GM19328 (cell line): Measurements from ENCODE around the gene OTUB2.

Experiments
- ATAC-seq: cut with Tn5 transposase; IDR thresholded peaks from one replicate; pipeline ENCODE4 v1.9.1; 2021; ENCODE audit warnings: mild to moderate bottlenecking, moderate library complexity; ENCODE audit not compliant: unreplicated experiment

The OTUB2 gene

GRCh38 chr14:93996130-93996695, 29.9 kb upstream of the OTUB2 start:
- ATAC-seq: no peak

DNA sequence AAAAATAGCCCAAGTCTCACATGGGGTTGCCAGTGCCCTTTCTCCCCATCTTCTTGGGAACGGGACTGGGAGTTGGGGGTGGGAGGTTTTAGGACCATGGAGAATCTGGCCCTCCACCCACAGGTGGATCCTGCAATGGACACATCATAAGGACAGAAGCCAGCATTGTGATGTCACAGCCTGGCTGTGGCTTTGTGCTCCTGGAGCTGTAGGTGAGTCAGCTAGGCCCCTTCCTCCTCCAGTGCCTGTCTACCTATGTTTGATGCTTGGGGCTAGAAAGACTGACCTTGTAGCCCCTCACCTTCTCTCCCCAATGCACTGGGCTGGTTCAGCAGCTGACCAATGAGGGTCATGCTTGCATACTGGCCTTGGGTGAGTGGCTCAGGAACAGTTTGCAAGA, 29.1 kb upstream of the OTUB2 start, which contains the start of gene CCDC197:
Gene CCDC197, plus strand, starts transcription at position 220 of the 400 bp plus-strand sequence. CDS start 831 bp downstream, outside the sequence.
- ATAC-seq: no peak

- ATAC-seq: no peak
Observed at GRCh38 chr14:93997916-93998870, 27.9 kb upstream of the OTUB2 start.

DNA sequence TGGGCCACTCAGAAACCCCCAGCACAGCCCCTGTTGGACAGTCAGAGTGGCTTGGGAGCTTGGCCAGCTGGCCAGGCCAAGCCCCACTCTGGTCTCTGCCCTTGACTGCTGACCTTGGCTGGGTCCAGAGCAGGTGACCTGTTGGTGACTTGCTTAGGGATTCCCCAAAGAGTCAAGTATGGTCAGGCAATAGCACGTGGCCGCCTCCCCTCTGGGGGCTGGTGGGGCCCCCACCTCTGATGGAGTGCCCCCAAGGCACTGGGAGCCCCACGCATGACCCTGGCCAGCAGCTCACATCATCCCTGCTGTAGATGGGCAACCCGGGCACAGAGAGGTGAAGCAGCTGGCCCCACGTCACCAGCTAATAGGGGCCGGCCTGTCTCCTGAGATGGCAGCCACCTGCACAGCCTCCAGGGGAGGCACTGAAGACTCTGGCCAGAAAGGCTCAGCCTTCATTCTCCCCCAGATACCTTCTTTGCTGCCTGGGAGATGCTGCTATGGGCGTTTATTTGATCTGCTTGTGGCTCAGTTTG, 27.2 kb upstream of the OTUB2 start:
- no peak for ATAC-seq

- ATAC-seq: no peak
Observed at GRCh38 chr14:93999573-93999972, 26.6 kb upstream of the OTUB2 start.

DNA sequence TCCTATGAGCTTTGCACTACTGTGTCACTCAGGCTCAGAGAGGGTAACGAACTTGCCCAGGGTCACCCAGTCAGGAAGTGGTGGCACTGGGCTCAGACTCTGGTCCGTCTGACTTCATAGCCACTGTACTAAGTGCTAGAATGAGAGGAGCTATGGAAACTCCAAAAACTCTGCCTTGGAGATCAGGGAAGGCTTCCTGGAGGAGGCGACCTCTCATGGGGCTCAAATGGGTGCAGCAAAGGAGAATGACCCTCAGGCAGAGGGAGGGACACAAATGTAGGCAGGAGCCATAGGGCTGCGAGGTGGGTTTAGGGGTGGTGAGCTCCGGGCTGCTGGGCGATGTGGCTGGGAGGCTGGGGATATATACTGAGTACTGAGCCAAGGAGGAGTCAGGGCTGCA, 25.9 kb upstream of the OTUB2 start:
- ATAC-seq: no peak

DNA sequence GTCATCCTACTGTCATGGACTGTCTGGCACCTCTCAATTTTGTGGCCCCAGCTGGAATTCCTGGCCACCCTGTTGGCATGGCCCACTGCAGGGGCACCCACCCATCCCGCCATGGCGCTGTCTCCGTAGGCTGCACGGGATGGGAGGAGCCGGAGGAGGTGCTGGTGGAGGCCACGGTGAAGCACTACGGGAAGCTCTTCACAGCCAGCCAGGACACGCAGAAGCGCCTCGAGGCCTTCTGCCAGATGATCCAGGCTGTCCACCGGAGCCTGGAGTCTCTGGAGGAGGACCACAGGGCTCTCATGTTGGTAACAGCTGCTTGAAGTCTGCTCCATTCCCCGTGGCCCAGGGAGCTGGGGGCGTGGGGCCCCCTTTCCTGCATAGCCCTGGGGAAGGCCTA, 25.1 kb upstream of the OTUB2 start:
- no peak for ATAC-seq

- ATAC-seq: no peak
Observed at GRCh38 chr14:94001501-94002396, 24.4 kb upstream of the OTUB2 start.

DNA sequence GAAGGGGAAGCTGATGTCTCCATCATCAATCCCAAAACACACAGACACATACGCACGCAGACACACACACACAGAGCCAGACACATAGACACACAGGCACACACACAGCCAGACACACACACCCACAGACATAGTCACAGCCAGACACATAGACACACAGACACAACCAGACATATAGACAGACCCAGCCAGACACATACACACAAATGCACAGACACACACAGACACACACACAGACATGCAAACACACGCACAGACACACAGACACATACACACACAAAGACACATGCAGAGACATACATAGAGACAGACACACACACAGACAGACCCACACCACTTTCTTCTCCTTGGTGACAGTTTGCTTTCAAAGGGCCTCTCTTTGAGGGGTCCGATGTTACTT, 22.7 kb upstream of the OTUB2 start:
- ATAC-seq: no peak

- no peak for ATAC-seq
Observed at GRCh38 chr14:94004015-94004414, 22.1 kb upstream of the OTUB2 start.

- no peak for ATAC-seq
Observed at GRCh38 chr14:94005324-94006073, 20.6 kb upstream of the OTUB2 start.

- ATAC-seq: no peak
Observed at GRCh38 chr14:94008234-94008633, 17.9 kb upstream of the OTUB2 start.

- ATAC-seq: peak; percentile 51
Observed at GRCh38 chr14:94009767-94010166, 16.4 kb upstream of the OTUB2 start.

DNA sequence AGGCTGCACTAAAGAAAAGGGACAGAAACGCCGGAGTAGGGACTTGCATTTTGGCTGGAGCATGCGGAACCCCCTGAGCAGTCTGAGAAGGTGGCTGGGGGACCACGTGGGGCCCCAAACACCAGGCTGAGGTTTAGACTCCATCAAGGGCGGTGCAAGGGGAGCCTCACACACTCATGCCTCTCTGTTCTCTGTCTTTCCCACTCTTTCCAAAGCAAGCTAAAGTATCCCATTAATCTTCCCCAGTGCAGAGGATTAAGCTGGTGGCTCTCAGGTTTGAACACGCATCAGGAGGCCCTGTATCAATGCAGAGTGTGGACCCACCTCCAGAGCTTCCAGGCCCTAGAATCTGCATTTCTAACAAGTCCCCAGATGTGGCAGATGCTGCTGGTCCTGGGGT, 15.5 kb upstream of the OTUB2 start:
- ATAC-seq: no peak

GRCh38 chr14:94011795-94012194, 14.3 kb upstream of the OTUB2 start:
- no peak for ATAC-seq

GRCh38 chr14:94014382-94014781, 11.8 kb upstream of the OTUB2 start:
- ATAC-seq: no peak

- ATAC-seq: no peak
Observed at GRCh38 chr14:94015223-94015622, 10.9 kb upstream of the OTUB2 start.

- no peak for ATAC-seq
Observed at GRCh38 chr14:94016446-94016976, 9.6 kb upstream of the OTUB2 start.

DNA sequence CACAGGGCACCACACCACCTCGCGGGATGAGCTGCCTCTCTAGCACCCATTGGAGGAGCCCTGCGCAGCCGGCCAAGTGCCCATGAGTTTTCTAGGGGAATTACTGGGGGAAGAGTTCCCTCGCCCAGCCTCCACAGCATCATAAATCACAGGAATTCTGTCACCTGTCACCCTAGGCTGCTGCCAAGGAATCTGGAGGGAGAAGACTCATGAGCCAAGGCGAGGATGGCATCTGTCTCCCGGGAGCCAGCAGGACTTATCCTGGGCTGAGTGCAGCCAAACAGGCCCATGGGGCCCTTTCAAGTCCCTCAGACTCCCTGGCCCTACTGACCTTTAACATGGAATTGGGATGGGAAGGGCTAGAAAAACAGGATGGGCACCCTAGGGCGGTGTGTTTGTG, 7.8 kb upstream of the OTUB2 start:
- no peak for ATAC-seq

DNA sequence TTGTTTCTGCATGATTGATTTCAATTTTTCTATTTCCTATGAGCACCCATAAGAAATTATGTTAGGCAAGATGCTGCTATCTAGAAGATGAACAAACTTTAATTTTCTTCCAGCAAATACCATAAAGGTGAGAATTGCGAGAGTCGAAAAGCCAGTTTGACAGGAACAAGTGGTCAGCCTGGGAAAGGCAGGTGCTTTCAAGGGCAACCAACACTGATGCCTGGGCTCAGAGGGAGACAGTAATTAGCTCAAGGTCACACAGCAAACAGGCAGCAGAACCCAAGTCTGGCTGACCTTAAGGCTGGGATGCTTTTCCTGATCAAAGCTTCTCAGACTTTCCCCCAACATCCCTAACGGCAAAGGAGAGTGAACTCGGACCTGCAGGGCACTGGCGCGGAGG, 6.8 kb upstream of the OTUB2 start:
- no peak for ATAC-seq
